Stimulated activated CD8-positive, alpha-beta memory T cell treated with anti-CD3 and anti-CD28 coated beads, Interleukin-12 subunit alpha, Interleukin-12 subunit beta, amount 100 ng/mL, for 4 hours (primary cell): ENCODE measurements around the gene CTRB2.
"Not testable (repeated sequence)": the region's sequence is repeated elsewhere in the genome, so short reads cannot be mapped to it uniquely, and the experiment has no call there.

Experiments
- DNase-seq: peaks from one replicate; pipeline ENCODE4 v3.0.0-alpha.2; 2020; ENCODE audit warnings: low read depth

The CTRB2 gene

DNA sequence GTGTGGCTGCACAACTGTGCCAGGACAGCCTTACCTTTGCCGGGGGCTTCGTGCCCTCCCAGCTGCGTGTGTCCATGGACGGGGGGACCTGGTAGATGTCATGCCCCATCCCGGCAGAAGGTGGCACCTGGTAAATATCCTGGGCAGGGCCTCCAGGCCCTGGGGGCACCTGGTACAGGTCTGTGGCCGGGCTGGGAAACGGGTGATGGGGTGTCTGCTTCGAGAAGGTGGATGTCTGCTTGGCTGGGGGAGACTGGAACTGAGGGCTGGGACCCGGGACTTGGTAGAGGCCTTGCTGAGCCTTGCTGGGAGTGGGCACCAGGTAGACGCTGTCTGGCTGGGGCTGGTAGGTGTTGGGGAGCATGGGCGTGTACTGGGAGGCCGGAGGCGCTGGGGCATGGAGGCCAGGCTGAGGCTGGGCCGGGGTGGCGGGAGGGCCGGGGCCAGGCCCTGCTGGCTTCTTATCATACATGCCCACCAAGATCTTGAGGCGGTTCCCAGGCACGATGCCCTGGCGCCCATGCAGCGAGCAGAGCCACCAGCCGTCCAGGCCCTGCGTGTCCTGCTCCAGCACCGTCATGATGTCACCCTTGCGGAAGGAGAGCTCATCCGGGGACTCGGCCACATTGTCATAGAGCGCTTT lies 35.6 kb upstream of the CTRB2 start:
- not testable (repeated sequence) for DNase-seq

DNA sequence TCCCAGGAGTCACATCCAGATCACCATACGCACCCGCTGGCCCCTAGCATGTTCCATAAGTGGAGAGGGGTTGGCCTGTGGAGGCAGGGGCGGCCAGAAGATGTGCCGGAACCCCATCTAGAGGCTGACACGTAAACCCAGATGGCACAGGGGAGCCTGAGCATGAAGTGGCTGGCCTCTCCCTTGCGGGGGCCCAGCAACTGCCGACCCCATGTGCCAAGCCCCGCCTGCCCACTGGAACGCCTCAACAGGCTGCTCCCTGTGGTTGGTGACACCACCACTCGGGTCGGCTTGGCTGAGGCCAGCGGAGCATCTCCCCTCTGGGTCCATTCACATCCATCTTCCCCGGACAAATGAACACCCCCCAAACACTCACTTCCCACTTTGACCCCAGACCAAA lies 35.0 kb upstream of the CTRB2 start:
- DNase-seq = no peak

DNA sequence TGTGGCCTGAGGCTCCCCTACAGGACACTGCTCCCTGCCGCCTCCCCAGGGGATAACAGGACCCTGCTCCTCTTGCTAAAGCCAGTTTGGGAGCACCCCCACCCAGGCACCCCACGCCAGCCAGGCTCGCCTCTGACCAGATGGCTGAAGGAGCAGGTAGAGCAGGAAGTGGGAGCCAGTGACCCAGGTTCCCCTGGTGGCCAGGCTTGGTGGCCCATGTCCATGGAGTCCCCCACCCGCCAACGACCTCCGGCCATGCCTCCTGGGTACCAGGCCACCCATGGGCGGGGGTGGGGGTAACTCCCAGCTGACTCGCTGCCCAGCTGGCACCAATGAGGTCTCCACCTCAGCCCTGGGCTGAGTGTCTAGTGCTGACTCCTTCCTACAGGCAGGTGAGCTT lies 34.5 kb upstream of the CTRB2 start:
- no peak for DNase-seq

DNA sequence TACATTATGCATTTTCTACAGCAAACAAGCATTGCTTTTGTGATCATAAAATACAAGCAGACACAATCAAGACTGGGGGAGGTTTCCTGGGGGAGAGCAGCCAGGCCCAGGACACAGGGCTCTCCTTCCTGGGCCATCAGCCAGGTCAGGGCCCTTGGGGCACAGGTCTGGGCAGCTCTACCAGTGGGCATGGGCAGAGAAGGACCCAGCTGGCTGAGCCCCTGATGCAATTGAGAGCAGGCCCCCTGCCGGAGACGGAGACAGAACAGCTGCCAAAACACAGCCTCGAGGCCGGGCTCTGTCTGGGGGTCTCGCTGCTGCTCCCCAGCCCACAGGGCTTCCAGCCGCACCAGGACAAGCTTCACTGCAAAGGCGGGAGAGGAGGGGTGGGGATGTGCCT lies 33.7 kb upstream of the CTRB2 start:
- not testable (repeated sequence) for DNase-seq

DNA sequence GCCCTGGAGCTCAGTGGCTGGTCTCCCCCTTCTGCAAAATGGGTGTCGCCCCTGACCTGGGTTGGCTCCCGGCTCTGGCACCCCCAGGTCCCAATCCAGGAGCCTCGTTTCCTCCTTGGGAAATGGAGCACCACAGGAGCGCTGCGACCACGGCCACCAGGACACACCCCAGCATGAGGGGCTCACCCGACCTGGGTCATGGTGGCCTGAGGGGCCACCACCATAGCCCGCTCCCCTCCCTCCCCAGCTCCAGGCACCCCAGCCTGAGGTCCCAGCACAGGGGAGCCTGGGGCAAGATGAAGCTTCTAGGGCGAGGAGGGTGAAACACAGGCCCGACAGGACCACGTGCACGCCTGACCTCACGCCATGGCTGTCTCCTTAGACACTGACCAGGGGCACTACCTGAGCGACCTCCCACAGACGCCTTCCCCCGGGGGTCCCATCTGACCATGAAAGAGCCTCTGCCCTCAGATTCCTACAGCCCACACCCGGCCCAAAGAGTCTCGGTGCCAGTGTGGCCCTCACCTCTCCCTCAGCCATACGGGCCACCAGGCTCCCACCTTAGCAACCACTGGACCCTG lies 32.7 kb upstream of the CTRB2 start:
- DNase-seq = no peak

DNA sequence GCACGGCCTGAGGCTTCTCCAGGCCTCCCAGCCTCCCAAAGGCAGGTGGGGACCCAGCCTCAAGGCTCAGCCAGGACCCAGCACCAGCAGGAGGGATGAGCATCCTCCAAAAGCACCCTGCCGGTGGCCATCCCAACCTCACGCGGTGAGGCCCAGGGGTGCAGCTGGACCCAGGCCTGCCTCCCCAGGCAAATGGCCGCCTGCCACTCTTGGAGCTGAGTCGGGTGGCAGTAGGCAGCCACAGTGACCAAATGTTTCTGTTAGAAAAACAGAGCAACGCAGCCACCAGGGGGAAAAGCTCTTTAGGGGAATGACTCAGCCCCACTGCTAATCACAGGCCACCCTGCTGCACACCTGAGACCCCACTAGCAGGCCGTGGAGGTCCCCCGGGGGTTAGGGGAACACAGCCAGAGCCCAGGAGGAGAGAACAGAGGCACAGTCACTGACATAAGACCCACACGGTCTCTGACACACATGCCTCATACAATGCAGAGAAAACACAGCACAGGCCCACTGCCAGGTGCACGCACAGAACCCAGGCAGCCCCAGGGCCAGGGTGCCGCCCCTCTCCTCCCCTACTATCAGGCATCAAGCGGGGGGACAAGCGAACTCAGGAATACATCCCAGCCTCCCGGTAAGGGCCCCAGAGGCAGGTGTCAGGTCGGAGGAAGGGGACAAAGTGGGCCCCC lies 32.0 kb upstream of the CTRB2 start:
- no peak for DNase-seq

DNA sequence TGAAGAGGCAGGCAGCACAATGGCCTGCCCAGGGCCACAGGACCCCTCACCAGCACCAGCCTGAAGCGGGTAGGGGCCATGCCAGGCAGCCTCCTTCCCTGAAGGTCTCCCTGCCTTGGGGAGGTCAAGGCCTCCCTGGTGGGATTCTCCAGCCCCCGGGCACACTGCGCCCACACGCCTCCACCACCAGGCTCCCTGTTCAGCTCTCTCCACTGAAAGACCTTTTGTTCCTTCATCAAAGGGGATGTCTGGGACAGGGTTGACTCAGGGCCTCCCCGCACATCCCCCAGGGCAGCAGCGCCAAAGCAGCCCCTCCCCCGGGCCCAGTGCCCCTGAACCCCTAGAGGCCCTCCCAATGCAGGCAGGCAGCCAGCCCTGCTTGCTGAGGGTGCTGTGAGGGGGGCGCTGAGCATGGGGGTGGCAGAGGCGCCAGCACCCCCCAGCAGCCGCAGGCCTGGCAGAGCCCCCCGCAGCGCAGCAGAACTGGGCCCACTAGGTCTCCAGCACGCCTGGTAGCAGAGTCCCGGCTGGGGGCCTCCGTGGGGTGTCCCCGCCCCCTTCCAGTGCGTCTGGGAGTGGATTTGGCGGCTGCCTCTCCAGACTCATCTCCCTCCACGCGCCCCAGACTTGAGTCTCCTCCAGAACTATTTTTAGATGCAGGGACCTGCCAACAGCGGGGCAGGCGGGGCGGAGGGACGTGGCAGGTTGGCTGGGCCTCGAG lies 31.3 kb upstream of the CTRB2 start:
- no peak for DNase-seq

DNA sequence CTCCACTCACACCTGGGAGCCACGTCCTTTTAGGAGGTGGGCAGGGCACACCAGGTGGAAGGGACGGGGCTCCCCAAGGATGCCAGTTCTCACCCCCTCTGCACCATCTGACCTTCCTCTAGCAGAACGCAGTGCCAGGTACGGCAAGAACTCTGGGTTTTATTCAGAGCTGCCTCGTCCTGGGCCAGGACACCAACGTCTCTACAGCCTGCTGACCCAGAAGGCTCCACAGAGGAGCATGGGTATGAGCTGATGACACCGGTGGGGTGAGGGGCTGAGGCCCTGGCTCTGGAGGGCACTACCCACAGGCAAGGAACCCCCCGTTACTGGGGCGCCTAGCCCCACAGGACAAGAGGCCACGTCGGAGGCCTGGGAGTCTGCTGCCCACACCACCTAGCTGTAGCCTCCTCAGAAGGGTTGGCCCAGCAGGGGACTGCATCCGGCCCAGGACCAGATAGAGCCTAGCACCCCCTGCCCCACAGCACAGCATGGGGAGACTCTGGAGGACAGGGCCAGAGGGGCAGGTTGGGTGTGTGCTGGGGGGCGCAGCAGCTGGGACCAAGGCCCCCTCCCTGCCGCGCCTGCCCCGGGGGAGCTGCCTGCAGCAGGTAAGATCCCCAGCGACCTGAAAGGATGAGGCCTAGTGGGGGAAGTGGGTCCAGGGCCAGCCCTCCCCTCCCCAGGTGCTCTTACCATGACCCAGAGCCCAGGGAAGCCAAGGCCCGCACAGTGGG lies 30.6 kb upstream of the CTRB2 start:
- no peak for DNase-seq

DNA sequence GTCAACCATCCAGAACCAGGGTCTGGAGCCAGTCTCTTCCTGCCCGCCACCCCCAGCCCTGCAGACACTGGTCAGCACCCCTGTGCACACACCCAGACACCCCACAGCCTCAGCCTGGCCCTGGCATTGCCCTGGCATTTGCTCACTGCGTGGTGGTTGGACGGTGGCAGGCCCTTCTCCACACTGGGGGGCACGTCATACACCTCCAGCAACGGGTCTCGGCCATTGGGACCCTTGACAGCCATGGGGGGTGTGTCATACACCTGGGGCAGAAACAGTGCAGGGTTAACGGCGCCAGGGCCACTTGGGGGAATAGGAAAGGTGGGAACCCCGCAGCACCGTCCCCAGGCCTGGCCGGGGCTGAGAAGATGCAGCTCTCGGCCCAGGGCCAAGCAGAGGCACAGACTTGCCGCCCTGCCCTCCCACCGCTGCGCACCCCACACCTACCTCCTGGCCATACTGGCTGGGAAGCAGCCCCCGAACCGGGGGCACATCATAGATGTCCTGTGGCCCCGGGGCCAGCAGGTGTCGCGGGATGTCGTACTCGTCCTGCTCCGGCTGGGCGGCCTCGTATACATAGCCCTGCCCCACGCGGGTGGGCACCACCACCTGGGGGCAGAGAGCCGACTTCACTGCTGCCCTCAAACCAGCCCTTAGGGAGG lies 29.9 kb upstream of the CTRB2 start:
- no peak for DNase-seq

DNA sequence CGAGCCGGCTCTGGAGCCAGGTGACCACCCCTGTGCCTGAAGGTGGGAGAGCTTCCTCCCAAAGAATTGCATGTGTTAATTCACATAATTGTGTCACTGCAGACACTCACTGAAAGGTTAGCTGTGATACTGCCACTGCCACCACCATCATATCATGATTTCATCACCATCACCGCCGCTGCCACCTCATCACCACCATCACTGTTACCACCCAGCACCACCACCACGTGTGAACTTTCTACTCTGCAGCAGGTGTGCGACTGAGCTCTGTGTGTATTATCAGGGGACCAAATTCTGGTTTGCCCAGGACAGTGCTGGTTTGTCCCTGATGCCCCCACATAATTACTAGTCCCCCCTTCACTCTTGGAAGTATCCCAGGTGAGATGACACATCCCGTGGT lies 29.3 kb upstream of the CTRB2 start:
- no peak for DNase-seq

DNA sequence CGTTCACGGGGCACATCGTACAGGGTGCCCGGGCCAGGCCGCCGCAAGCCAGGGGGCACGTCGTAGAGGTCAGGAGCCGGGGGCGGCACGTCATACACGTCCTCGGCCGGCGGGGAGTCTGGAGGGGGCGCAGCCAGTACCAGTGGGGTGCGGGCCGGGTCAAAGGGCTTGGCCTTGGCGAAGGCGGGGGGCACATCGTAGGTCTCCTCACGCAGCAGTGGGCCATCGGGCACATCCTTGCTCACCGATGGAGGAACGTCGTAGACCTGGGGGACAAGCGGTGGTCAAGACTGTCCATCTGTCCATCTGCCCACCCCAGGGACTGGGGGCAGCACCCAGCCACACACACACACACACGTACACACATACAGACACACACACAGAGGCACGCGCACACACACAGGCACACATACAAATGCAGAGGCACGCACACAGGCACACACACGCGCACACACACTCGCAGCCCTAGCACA lies 28.8 kb upstream of the CTRB2 start:
- DNase-seq = no peak

DNA sequence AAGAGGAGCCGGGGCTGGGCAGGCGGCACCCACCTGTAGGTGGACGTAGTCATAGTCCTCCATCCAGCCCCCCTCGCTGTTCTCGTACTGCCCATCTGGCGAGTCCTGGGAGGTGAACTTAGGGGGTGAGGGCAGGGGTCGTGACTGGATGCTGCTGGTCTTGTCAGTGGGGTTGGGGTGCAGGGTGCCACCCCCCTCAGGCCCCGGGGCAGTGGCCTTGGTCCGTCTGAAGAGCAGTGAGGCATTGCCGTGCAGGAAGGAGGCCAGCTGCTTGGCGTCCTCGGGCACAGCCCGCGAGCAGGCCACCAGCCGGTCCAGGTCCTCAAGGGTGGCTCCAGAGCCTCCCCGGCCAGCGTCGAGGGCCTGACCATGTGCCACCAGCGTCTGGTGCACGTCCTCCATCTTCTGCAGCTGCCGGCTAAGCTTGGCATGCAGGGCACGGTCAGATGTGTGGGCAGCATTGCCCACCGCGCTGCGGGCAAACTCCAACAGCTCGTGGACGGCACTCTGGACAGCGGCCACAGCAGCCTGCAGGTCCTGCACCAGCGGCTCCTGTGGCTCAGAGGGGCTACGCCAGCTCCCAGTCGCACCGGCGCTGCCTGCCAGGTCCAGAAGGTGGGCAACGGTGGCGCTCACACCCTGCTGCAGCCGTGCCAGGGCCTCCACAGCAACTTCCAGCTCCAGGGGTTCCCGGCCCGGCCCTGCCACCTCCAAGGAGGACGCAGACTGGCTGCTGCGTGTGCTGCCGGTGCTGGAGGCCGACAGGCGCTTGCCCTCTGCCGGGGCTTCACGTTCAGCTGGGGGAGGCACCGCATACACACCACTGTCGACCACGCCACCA lies 28.1 kb upstream of the CTRB2 start:
- DNase-seq = no peak

DNA sequence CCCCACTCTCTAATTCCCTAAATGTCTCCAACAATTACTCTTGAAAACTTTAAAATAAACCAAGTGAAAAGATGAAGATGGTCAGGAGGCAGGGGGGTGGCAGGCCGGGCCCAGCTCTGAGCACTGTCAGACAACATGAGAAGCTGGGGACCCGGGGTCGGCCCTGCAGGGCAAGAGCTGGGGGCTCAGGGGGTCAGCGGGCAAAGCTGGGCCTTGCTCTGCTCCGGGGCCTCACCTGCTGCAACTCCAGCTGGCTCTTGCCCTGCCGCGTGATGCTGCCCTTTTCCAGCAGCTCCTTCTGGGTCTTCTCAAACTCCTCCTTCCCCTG lies 26.6 kb upstream of the CTRB2 start:
- DNase-seq = no peak

DNA sequence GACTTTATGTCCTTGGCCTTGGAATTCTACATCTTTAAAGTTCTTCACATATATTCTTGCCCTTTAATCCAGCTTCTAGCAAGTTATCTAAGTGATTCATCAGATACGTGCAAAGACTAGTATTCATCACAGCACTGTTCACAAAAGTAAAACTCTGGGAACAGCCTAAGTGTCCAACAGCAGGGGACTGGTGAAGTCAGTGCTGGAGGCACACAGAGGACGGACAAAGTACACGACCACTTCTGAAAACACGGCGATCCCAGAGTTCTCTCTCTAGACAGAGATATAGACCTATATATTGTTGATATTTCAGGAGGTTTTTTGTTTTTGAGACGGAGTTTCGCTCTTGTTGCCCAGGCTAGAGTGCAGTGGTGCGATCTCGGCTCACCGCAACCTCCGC lies 24.6 kb upstream of the CTRB2 start:
- no peak for DNase-seq

DNA sequence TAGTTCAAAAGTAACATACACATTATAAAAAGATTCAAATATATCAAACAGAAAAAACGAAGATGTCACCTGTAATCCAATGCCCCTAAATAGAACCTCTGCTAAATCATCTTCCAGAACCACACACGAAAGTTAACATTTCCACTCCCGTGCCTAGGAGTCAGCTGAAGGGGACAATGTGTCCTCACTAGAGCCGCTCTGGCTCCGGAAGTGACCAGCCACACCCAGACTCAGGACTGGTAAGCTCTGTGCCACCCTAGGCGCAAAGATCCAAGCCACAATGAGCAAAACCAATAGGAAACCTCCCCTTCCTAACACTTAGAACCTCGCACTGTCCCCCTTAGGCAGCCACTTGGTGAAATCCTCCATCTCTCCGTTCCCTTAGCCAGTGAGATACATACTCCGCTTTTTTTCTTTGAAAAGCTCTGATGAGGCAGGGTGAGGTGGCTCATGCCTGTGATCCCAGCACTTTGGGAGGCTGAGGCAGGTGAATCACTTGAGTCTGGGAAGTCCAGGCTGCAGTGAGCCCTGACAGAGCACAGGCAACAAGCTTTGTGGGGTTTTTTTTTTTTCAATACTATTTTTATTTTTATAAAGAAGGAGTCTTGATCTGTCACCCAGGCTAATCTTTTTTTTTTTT lies 23.6 kb upstream of the CTRB2 start:
- no peak for DNase-seq

DNA sequence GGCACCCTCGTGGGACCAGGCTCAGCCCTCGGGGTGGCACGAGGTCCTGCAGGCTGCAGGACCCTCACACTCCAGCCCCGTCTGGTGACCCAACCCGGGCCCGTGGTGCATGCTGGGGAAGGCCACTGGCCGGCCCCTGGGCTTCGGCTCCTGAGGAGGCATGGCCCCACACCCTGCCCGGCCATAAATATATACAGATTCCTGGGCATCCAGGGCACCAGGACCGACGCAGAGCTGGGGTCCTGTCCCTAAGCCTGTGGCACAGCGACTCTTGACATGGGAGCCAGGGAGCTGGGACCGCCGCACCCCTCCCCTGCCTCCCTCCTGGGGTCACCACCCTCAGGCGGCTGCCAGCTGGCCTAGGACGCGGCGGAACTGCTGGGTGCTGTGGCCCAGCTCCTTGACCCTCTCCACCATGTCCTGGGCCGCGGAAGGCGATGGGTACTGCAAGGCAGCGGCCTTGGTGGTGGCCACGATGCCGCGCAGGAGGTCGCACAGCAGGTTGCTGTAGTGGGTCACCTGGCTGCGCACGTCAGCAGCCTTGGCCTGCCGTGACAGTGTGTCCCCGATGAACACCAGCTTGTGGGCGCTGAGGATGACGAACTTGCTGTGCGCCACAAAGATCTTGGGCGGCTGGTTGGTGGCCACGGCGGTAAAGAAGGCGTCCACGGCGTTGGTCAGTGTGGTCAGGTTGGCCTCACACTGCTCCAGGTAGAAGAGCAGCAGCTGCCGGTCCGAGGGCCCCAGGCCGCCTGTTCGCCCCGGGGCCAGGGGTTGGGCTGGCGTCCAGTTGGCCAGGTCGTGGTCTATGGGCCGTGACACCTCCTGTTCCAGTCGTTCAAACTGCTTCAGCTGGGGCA lies 22.4 kb upstream of the CTRB2 start:
- no peak for DNase-seq

DNA sequence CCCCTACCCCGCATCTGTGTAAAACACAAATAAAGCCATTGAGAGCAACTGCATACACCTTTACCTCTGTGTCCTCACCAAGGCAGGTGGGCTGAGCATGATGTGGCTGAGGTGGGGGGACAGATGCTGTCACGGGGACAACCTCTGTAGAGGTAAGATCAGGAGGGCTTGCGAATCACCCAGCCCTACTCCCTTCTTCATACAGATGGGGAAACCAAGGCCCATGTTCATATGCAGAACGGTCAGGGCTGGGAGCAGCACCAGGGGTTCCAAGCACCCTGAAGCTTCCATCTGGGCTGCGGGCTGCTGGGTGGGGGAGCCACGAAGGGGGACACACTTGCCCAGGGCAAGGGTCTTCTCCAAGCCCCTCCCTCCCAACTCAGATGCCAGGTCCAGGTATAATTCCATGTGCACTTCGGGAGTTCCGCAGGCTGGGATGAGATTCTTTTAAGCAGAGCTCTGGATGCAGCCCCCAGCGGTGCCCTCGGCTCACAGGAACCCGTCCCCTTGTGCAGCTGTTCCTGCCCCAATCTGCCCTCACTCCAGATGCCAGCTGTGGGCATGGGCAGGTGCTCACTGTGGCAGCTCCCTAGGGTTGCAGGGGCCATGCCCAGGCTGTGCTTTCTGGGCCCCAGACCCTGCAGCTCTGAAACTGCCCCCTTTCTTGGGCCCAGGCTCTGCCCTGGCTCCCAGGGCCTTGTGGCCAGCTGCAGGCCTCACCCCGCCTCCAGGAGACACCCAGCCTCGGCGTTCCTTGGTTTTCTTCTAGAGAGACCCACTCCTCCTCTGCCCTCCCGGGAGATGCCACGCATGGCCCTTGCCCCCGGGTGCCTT lies 21.4 kb upstream of the CTRB2 start:
- DNase-seq = no peak

DNA sequence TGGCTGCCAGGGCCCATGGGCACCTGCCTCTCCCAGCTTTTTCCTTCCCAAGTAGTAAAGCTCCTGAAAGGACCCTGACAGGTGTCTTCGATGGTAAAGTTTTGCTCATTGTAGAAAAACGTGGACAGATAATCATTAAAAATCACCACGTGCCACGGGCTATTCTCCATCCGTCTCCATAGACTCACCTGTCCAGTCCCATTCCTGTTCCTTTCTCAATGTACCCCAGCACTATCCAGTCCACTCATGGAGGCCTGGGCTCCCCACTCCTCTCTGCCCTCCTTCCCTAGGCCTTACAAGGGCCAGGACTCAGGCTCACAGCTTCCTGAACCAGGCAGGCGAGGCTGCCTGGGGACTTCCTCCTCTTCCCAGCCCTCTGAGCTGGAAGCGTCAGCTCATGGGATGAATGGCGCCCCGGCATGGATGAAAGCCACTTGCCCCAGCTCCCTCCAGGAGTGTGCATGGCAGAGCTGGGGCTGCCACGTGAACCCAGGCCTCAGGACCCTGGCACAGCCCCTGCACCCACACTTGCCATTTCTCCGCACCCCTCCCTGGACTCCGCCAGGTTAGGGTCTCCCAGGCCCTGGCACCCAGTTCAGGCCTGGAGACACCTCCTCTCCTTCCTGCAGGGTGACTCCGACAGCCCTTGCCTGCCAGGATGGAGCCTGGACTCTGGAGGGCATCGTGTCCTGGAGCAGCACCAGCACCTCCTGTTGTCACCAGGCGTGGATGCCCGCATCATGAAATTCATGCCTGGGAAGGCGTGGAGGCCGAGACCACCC lies 20.6 kb upstream of the CTRB2 start:
- DNase-seq = no peak
